Subcutaneous abdominal adipose tissue (tissue), 5 donors: ENCODE data around the gene EXOC6B.

ENCODE experiments used
- H3K27ac ChIP-seq: one replicate; pipeline ENCODE4 v1.7.0; 2013; ENCODE audit warnings: low read depth, mild to moderate bottlenecking, inconsistent platforms, low read length, moderate library complexity
- H3K27me3 ChIP-seq, 5 donors: one replicate each; pipeline ENCODE4 v1.7.0; 2013; ENCODE audit warnings: low read length in 5 of 5, inconsistent platforms in 1 of 5; ENCODE audit not compliant: control insufficient read depth in 5 of 5, insufficient read depth in 4 of 5
- H3K36me3 ChIP-seq, 5 donors: one replicate each; pipeline ENCODE4 v1.7.0; 2013; ENCODE audit warnings: low read length in 5 of 5; ENCODE audit not compliant: control insufficient read depth in 5 of 5, insufficient read depth in 5 of 5
- H3K4me1 ChIP-seq, 5 donors: one replicate each; pipeline ENCODE4 v1.7.0; 2013; ENCODE audit warnings: low read length in 5 of 5, mild to moderate bottlenecking in 3 of 5, moderate library complexity in 1 of 5; ENCODE audit not compliant: control insufficient read depth in 5 of 5, insufficient read depth in 5 of 5
- H3K4me3 ChIP-seq, 5 donors: one replicate each; pipeline ENCODE4 v1.7.0; 2013; ENCODE audit warnings: low read length in 5 of 5, low read depth in 1 of 5
- H3K9ac ChIP-seq, 5 donors: one replicate each; pipeline ENCODE4 v1.7.0; 2013; ENCODE audit warnings: low read length in 5 of 5, mild to moderate bottlenecking in 4 of 5, moderate library complexity in 3 of 5
- H3K9me3 ChIP-seq, 5 donors: one replicate each; pipeline ENCODE4 v1.7.0; 2013; ENCODE audit warnings: low read length in 5 of 5; ENCODE audit not compliant: control insufficient read depth in 5 of 5
- donor health status: healthy.
- donor health status: healthy.
- donor health status: healthy.
- donor health status: healthy.
- donor health status: healthy.

EXOC6B gene

GRCh38 chr2:72696559-72696958 lies 129.3 kb downstream of the EXOC6B start:
- Histone ChIP-seq H3K27ac (no peak overlapping the region), H3K36me3 (no peaks in the 10 kb centered on the region), H3K4me1 (peaks cover 4 to 17% (median 13%) of the 10 kb centered on the region in 5 donors), H3K9ac (no peak overlapping the region), H3K4me3 (no peak overlapping the region), H3K27me3 (no peaks in the 10 kb centered on the region), H3K9me3 (no peaks in the 10 kb centered on the region)

GRCh38 chr2:72695676-72696075 lies 130.2 kb downstream of the EXOC6B start:
- Histone ChIP-seq H3K27me3 (no peaks in the 10 kb centered on the region), H3K4me3 (no peak overlapping the region), H3K27ac (no peak overlapping the region), H3K36me3 (no peaks in the 10 kb centered on the region), H3K4me1 (peaks cover 4 to 17% (median 13%) of the 10 kb centered on the region in 5 donors), H3K9ac (no peak overlapping the region), H3K9me3 (no peaks in the 10 kb centered on the region)

GRCh38 chr2:72694715-72695496 lies 130.9 kb downstream of the EXOC6B start:
- Histone ChIP-seq H3K36me3 (no peaks in the 10 kb centered on the region), H3K4me1 (peaks cover 4 to 17% (median 13%) of the 10 kb centered on the region in 5 donors), H3K9me3 (no peaks in the 10 kb centered on the region), H3K27me3 (no peaks in the 10 kb centered on the region), H3K4me3 (peak overlapping the region in 2 of 5 donors; percentile 10 to 22), H3K27ac (no peak overlapping the region), H3K9ac (peak overlapping the region in 1 of 5 donors; percentile 25)

GRCh38 chr2:72689579-72690195 lies 136.1 kb downstream of the EXOC6B start:
- no peak overlapping the region for H3K27ac ChIP-seq
- H3K27me3 ChIP-seq, result no peaks in the 10 kb centered on the region
- no peak overlapping the region for H3K4me3 ChIP-seq
- no peaks in the 10 kb centered on the region for H3K9me3 ChIP-seq
- H3K4me1 ChIP-seq, result peaks cover under 1 to 15% (median 13%) of the 10 kb centered on the region in 5 donors
- no peak overlapping the region for H3K9ac ChIP-seq
- peaks cover 0 to 4% (median 0%) of the 10 kb centered on the region in 5 donors for H3K36me3 ChIP-seq

- Histone ChIP-seq H3K9me3 (no peaks in the 10 kb centered on the region), H3K36me3 (peaks cover 0 to 4% (median 0%) of the 10 kb centered on the region in 5 donors), H3K27ac (no peak overlapping the region), H3K4me1 (peaks cover 0 to 9% (median 6%) of the 10 kb centered on the region in 5 donors), H3K9ac (no peak overlapping the region), H3K4me3 (no peak overlapping the region), H3K27me3 (no peaks in the 10 kb centered on the region)
Observed at GRCh38 chr2:72685638-72686213, 140.1 kb downstream of the EXOC6B start.

- peaks cover 0 to 9% (median 0%) of the 10 kb centered on the region in 5 donors for H3K4me1 ChIP-seq
- H3K27ac ChIP-seq, result no peak overlapping the region
- H3K36me3 ChIP-seq, result peaks cover 0 to 4% (median 0%) of the 10 kb centered on the region in 5 donors
- H3K9me3 ChIP-seq, result no peaks in the 10 kb centered on the region
- no peak overlapping the region for H3K4me3 ChIP-seq
- H3K27me3 ChIP-seq, result no peaks in the 10 kb centered on the region
- no peak overlapping the region for H3K9ac ChIP-seq
Observed at GRCh38 chr2:72682061-72682460, 143.8 kb downstream of the EXOC6B start.

GRCh38 chr2:72681016-72681995 lies 144.5 kb downstream of the EXOC6B start:
- peaks cover 0 to 9% (median 0%) of the 10 kb centered on the region in 5 donors for H3K4me1 ChIP-seq
- no peak overlapping the region for H3K9ac ChIP-seq
- no peaks in the 10 kb centered on the region for H3K27me3 ChIP-seq
- no peak overlapping the region for H3K4me3 ChIP-seq
- no peak overlapping the region for H3K27ac ChIP-seq
- H3K36me3 ChIP-seq, result peaks cover 0 to 4% (median 0%) of the 10 kb centered on the region in 5 donors
- no peaks in the 10 kb centered on the region for H3K9me3 ChIP-seq

- Histone ChIP-seq H3K4me1 (peaks cover 0 to 8% (median 0%) of the 10 kb centered on the region in 5 donors), H3K27ac (no peak overlapping the region), H3K9ac (no peak overlapping the region), H3K27me3 (no peaks in the 10 kb centered on the region), H3K36me3 (peaks cover 0 to 4% (median 0%) of the 10 kb centered on the region in 5 donors), H3K9me3 (no peaks in the 10 kb centered on the region), H3K4me3 (no peak overlapping the region)
Observed at GRCh38 chr2:72678024-72678423, 147.8 kb downstream of the EXOC6B start.

- no peak overlapping the region for H3K27ac ChIP-seq
- H3K9ac ChIP-seq, result no peak overlapping the region
- H3K4me1 ChIP-seq, result peaks cover 0 to 8% (median 0%) of the 10 kb centered on the region in 5 donors
- peaks cover 0 to 4% (median 0%) of the 10 kb centered on the region in 5 donors for H3K36me3 ChIP-seq
- no peaks in the 10 kb centered on the region for H3K27me3 ChIP-seq
- no peak overlapping the region for H3K4me3 ChIP-seq
- no peaks in the 10 kb centered on the region for H3K9me3 ChIP-seq
Observed at GRCh38 chr2:72676341-72677025, 149.3 kb downstream of the EXOC6B start.
